ENCODE results near the gene TXNRD2.
"Not testable (repeated sequence)": the region's sequence is repeated elsewhere in the genome, so short reads cannot be mapped to it uniquely, and the experiment has no call there.

TXNRD2 gene

GRCh38 chr22:19841641-19842392, 99.8 kb downstream of the TXNRD2 start:
- no peak for DNase-seq

GRCh38 chr22:19840955-19841640, 100.5 kb downstream of the TXNRD2 start:
- no peak for DNase-seq

- DNase-seq: no peak
These were observed 101.6 kb downstream of the TXNRD2 start for GRCh38 chr22:19840059-19840458.

- no peak for DNase-seq
These were observed 103.7 kb downstream of the TXNRD2 start for GRCh38 chr22:19837915-19838314.

- no peak for DNase-seq
These were observed 105.1 kb downstream of the TXNRD2 start for GRCh38 chr22:19836512-19836911.

- DNase-seq: no peak
These were observed 107.0 kb downstream of the TXNRD2 start for GRCh38 chr22:19834599-19834998.

- not testable (repeated sequence) for DNase-seq
These were observed 108.3 kb downstream of the TXNRD2 start for GRCh38 chr22:19833327-19833726.

GRCh38 chr22:19832476-19833108, 109.0 kb downstream of the TXNRD2 start:
- DNase-seq: no peak

GRCh38 chr22:19831979-19832378, 109.6 kb downstream of the TXNRD2 start:
- DNase-seq: not testable (repeated sequence)

- no peak for DNase-seq
These were observed 110.6 kb downstream of the TXNRD2 start for GRCh38 chr22:19831016-19831415.

- DNase-seq: no peak
These were observed 113.6 kb downstream of the TXNRD2 start for GRCh38 chr22:19828035-19828401.

GRCh38 chr22:19827341-19828034, 114.1 kb downstream of the TXNRD2 start:
- no peak for DNase-seq

GRCh38 chr22:19826619-19826950, 115.0 kb downstream of the TXNRD2 start:
- no peak for DNase-seq

GRCh38 chr22:19825904-19826618, 115.6 kb downstream of the TXNRD2 start:
- no peak for DNase-seq
